T-cell (primary cell): ENCODE data around the gene TBCA. TPM values are rescaled to one million over a fixed set of nuclear protein-coding genes. Genes with fewer than 3 reads are reported as not detected.

ENCODE experiments used
- ATAC-seq, 4 experiments: fragments of 200-7000 bp in 3 of 4; fragments of 150-1000 bp in 1 of 4; cut with Tn5 transposase; replicated peaks in 1 of 4; 1 replicate in 3 of 4; 2 replicates in 1 of 4; pipeline ENCODE4 v1.10.0; 2021; ENCODE audit warnings: moderate library complexity in 3 of 4, mild to moderate bottlenecking in 2 of 4, moderate number of reproducible peaks in 1 of 4
- CTCF ChIA-PET, 2 donors: fragments of 300-600 bp; sonication (Branson Sonifier 250); formaldehyde crosslinking; loops; one replicate each; lab custom pipeline; 2022; ENCODE audit warnings: antibody characterized with exemption in 2 of 2; lab: Charles Lee
- POLR2A ChIA-PET, 2 donors: fragments of 300-600 bp; sonication (Branson Sonifier 250); formaldehyde crosslinking; loops; one replicate each; lab custom pipeline; 2022; ENCODE audit warnings: antibody characterized with exemption in 2 of 2; lab: Charles Lee
- DNase-seq, 35 experiments: peaks; one replicate each; pipeline versions ENCODE4 v3.0.0 to v3.0.0-alpha.2; 2013 to 2023
- H3K27ac ChIP-seq: one replicate; pipeline ENCODE4 v1.5.1; 2013; ENCODE audit warnings: low read length
- H3K27me3 ChIP-seq, 2 experiments: replicated peaks in 1 of 2; 1 replicate in 1 of 2; 2 replicates in 1 of 2; pipeline versions ENCODE4 v1.6.1 to v1.7.0; 2013; ENCODE audit warnings: low read length in 1 of 2, mixed read lengths in 1 of 2; ENCODE audit not compliant: control insufficient read depth in 2 of 2, insufficient read depth in 2 of 2; ENCODE audit errors: extremely low read depth in 1 of 2
- H3K36me3 ChIP-seq, 2 donors: 1 replicate in 1 of 2; 2 replicates in 1 of 2; pipeline versions ENCODE4 v1.6.1 to v1.7.0; 2013; ENCODE audit warnings: low read length in 1 of 2; ENCODE audit not compliant: control insufficient read depth in 2 of 2, insufficient read depth in 1 of 2; ENCODE audit errors: extremely low read depth in 1 of 2
- H3K4me1 ChIP-seq, 2 experiments: 1 replicate in 1 of 2; 2 replicates in 1 of 2; pipeline versions ENCODE4 v1.6.1 to v1.7.0; 2013; ENCODE audit warnings: low read length in 2 of 2, mixed read lengths in 1 of 2; ENCODE audit not compliant: insufficient read depth in 2 of 2, control insufficient read depth in 1 of 2; ENCODE audit errors: extremely low read depth in 1 of 2
- H3K4me3 ChIP-seq, 2 donors: 1 replicate in 1 of 2; 2 replicates in 1 of 2; pipeline versions ENCODE4 v1.5.1 to v1.7.0; 2013; ENCODE audit warnings: mild to moderate bottlenecking in 2 of 2, low read length in 1 of 2, moderate library complexity in 1 of 2; ENCODE audit not compliant: control insufficient read depth in 1 of 2; ENCODE audit errors: extremely low read depth in 1 of 2
- H3K9me3 ChIP-seq: 2 replicates; pipeline ENCODE4 v1.7.0; 2013
- H3K27ac Mint-ChIP-seq, 2 donors: one replicate each; pipeline ENCODE4 v1.8.0; 2020 to 2021; ENCODE audit warnings: mild to moderate bottlenecking in 2 of 2, mixed read lengths in 2 of 2
- H3K27me3 Mint-ChIP-seq, 2 donors: one replicate each; pipeline ENCODE4 v1.8.0; 2021 to 2022; ENCODE audit warnings: mixed read lengths in 2 of 2
- H3K36me3 Mint-ChIP-seq: one replicate; pipeline ENCODE4 v1.8.0; 2021; ENCODE audit warnings: mixed read lengths
- H3K4me1 Mint-ChIP-seq, 3 donors: one replicate each; pipeline ENCODE4 v1.8.0; 2020 to 2022; ENCODE audit warnings: mixed read lengths in 3 of 3, mild to moderate bottlenecking in 1 of 3
- H3K4me3 Mint-ChIP-seq, 3 donors: one replicate each; pipeline ENCODE4 v1.8.0; 2020 to 2022; ENCODE audit warnings: mild to moderate bottlenecking in 3 of 3, mixed read lengths in 3 of 3, moderate library complexity in 3 of 3
- H3K9me3 Mint-ChIP-seq, 3 donors: one replicate each; pipeline ENCODE4 v1.8.0; 2020 to 2022; ENCODE audit warnings: mixed read lengths in 3 of 3
- WGBS: methylation state at CpG from one replicate; pipeline ENCODE4 v1.1.5; 2013; ENCODE audit warnings: missing lambda C conversion rate; ENCODE audit not compliant: insufficient coverage; 5-methylcytosine and 5-hydroxymethylcytosine counted together
- total RNA-seq, 35 experiments: library from RNA in 6 of 35; stranded (reverse) in 6 of 35; fragments of 120-200 nt in 1 of 35; gene quantifications; one replicate each; pipeline versions ENCODE4 v1.2.1 to v1.2.4 and lab custom pipeline; 2013 to 2026

The TBCA gene
- total RNA-seq, 5 donors from 2014 or later (not counting 1 experiment from before 2014, with no cell fraction given), result 81.5 to 114 (median 93.4) TPM

- Histone ChIP-seq H3K36me3 (no peaks in the 10 kb centered on the region), H3K27ac (no peak overlapping the region), H3K27me3 (no peaks in the 10 kb centered on the region), H3K4me3 (no peak overlapping the region), H3K4me1 (peaks cover 0 to 3% of the 10 kb centered on the region in 2 experiments), H3K9me3 (peaks cover 2% of the 10 kb centered on the region)
- Mint-ChIP-seq H3K4me3 (no peak overlapping the region), H3K27ac (no peak overlapping the region), H3K36me3 (no peaks in the 10 kb centered on the region), H3K4me1 (peaks cover 0 to 5% (median 3%) of the 10 kb centered on the region in 3 donors), H3K9me3 (peaks cover 5 to 23% (median 22%) of the 10 kb centered on the region in 3 donors), H3K27me3 (peaks cover 26 to 43% of the 10 kb centered on the region in 2 donors)
- ATAC-seq, result no peak
- DNase-seq, result no peak
- CTCF ChIA-PET, result interaction anchor here in 1 of 2 donors (0.7 kb wide), 1 partner anchor 17 kb away, joined by 3 read pairs; no protein-coding TSS in a partner anchor
- WGBS, result 20% methylated on average over 1 of the region's 1 CpG
- POLR2A ChIA-PET, result no interaction called here
These were observed 22.3 kb upstream of the TBCA start for GRCh38 chr5:77798456-77798855.

DNA sequence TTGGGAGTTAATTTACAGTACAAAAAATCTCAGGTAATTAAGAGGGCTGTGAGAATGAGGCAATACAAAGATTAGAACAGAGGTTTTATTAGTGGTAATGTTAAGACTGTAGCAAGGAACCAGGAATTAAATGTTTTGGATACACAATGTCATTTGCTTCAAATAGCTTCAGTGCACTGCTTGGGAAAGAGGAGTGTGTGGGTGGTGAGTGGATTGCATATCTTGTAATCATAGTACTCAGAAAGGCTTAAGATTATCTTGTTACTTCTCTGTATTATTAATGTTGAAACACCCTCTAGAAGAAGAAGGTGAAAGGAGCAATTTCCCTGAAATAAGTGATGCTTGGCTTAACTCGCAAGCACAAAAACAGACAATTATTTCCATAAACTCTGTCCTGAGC lies 21.0 kb upstream of the TBCA start:
- no CpG with 5 or more reads among the region's 1 CpG for WGBS
- peaks cover 2% of the 10 kb centered on the region for H3K9me3 ChIP-seq
- CTCF ChIA-PET, result no interaction called here
- Mint-ChIP-seq H3K27me3 (peaks cover 26 to 46% of the 10 kb centered on the region in 2 donors), H3K27ac (peak overlapping the region in 1 of 2 donors; percentile 13), H3K4me3 (no peak overlapping the region), H3K36me3 (no peaks in the 10 kb centered on the region), H3K4me1 (peaks cover 0 to 5% (median 3%) of the 10 kb centered on the region in 3 donors), H3K9me3 (peaks cover 5 to 18% (median 15%) of the 10 kb centered on the region in 3 donors)
- H3K4me1 ChIP-seq, result peaks cover 0 to 3% of the 10 kb centered on the region in 2 experiments
- DNase-seq (no peak), ATAC-seq (no peak)
- no peaks in the 10 kb centered on the region for H3K36me3 ChIP-seq
- H3K4me3 ChIP-seq, result no peak overlapping the region
- POLR2A ChIA-PET, result no interaction called here
- H3K27ac ChIP-seq, result no peak overlapping the region
- no peaks in the 10 kb centered on the region for H3K27me3 ChIP-seq

GRCh38 chr5:77795846-77796245 lies 19.7 kb upstream of the TBCA start:
- DNase-seq, result no peak
- POLR2A ChIA-PET, result no interaction called here
- ATAC-seq, result no peak
- no CpG with 5 or more reads among the region's 3 CpGs for WGBS
- CTCF ChIA-PET, result interaction anchor here in 1 of 2 donors (0.6 kb wide), 1 partner anchor 1337 kb away, joined by 3 read pairs; no protein-coding TSS in a partner anchor
- Mint-ChIP-seq H3K4me1 (peaks cover 0 to 5% (median 3%) of the 10 kb centered on the region in 3 donors), H3K36me3 (no peaks in the 10 kb centered on the region), H3K4me3 (no peak overlapping the region), H3K9me3 (peaks cover 5 to 12% (median 10%) of the 10 kb centered on the region in 3 donors), H3K27ac (no peak overlapping the region), H3K27me3 (peaks cover 26 to 49% of the 10 kb centered on the region in 2 donors)
- no peaks in the 10 kb centered on the region for H3K27me3 ChIP-seq
- peaks cover 2% of the 10 kb centered on the region for H3K9me3 ChIP-seq
- H3K36me3 ChIP-seq, result no peaks in the 10 kb centered on the region
- no peak overlapping the region for H3K27ac ChIP-seq
- H3K4me1 ChIP-seq, result peaks cover 0 to 3% of the 10 kb centered on the region in 2 experiments
- H3K4me3 ChIP-seq, result no peak overlapping the region

- Mint-ChIP-seq H3K9me3 (peaks cover 5 to 12% (median 10%) of the 10 kb centered on the region in 3 donors), H3K36me3 (no peaks in the 10 kb centered on the region), H3K4me1 (peaks cover 0 to 5% (median 3%) of the 10 kb centered on the region in 3 donors), H3K27ac (no peak overlapping the region), H3K4me3 (no peak overlapping the region), H3K27me3 (peaks cover 26 to 49% of the 10 kb centered on the region in 2 donors)
- H3K27me3 ChIP-seq, result no peaks in the 10 kb centered on the region
- H3K27ac ChIP-seq, result no peak overlapping the region
- ChIA-PET CTCF (no interaction called here), POLR2A (no interaction called here)
- H3K4me3 ChIP-seq, result no peak overlapping the region
- peaks cover 0 to 3% of the 10 kb centered on the region in 2 experiments for H3K4me1 ChIP-seq
- no peaks in the 10 kb centered on the region for H3K36me3 ChIP-seq
- ATAC-seq (no peak), DNase-seq (no peak)
- peaks cover 2% of the 10 kb centered on the region for H3K9me3 ChIP-seq
- WGBS, result no CpG with 5 or more reads among the region's 2 CpGs
These were observed 19.1 kb upstream of the TBCA start for GRCh38 chr5:77795268-77795667.

DNA sequence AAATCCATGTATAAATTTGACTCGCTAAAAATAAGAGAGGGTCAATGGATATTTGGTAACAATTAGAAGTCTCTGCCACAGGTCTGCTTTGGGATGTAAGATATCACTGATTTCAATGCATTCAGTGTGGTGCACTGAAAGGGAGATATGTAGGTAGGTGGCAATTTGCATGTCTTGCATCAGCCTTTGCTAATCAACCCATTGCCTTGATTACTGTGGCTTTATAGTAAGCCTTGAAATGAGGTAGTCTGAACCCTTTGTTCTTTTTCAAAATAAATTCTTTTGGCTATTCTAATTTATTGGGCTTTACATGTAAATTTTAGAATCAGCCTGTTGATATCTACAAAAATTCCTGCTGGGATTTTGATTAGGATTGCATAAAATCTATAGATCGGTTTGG lies 15.8 kb upstream of the TBCA start:
- Histone ChIP-seq H3K4me1 (no peaks in the 10 kb centered on the region), H3K36me3 (no peaks in the 10 kb centered on the region), H3K27ac (no peak overlapping the region), H3K27me3 (no peaks in the 10 kb centered on the region), H3K9me3 (peaks cover 2% of the 10 kb centered on the region), H3K4me3 (no peak overlapping the region)
- no peak for ATAC-seq
- POLR2A ChIA-PET, result no interaction called here
- H3K36me3 Mint-ChIP-seq, result no peaks in the 10 kb centered on the region
- peaks cover 0 to under 1% (median 0%) of the 10 kb centered on the region in 3 donors for H3K4me1 Mint-ChIP-seq
- H3K9me3 Mint-ChIP-seq, result peaks cover 5 to 9% (median 6%) of the 10 kb centered on the region in 3 donors
- no peak for DNase-seq
- H3K27ac Mint-ChIP-seq, result no peak overlapping the region
- no peak overlapping the region for H3K4me3 Mint-ChIP-seq
- no CpG with 5 or more reads among the region's 2 CpGs for WGBS
- CTCF ChIA-PET, result no interaction called here
- peaks cover 14 to 21% of the 10 kb centered on the region in 2 donors for H3K27me3 Mint-ChIP-seq

GRCh38 chr5:77791356-77791755 lies 15.2 kb upstream of the TBCA start:
- peaks cover 2% of the 10 kb centered on the region for H3K9me3 ChIP-seq
- no peak for ATAC-seq
- H3K4me1 ChIP-seq, result no peaks in the 10 kb centered on the region
- Mint-ChIP-seq H3K27ac (no peak overlapping the region), H3K4me3 (no peak overlapping the region), H3K27me3 (peaks cover 8 to 15% of the 10 kb centered on the region in 2 donors), H3K9me3 (peaks cover 5 to 6% (median 6%) of the 10 kb centered on the region in 3 donors), H3K36me3 (no peaks in the 10 kb centered on the region), H3K4me1 (no peaks in the 10 kb centered on the region)
- no peaks in the 10 kb centered on the region for H3K36me3 ChIP-seq
- POLR2A ChIA-PET, result no interaction called here
- H3K27ac ChIP-seq, result no peak overlapping the region
- no peak overlapping the region for H3K4me3 ChIP-seq
- DNase-seq, result no peak
- 100% methylated on average over 2 of the region's 2 CpGs for WGBS
- CTCF ChIA-PET, result no interaction called here
- H3K27me3 ChIP-seq, result no peaks in the 10 kb centered on the region
